NCI-H146 treated with DMSO at 0.1 percent for 48 hours (cell line): Measurements from ENCODE around the gene GPA33.
A peak's percentile ranks its signal among the peaks of the same experiment; 100 is the strongest.

ENCODE experiments used
- DNase-seq: peaks from one replicate; lab custom pipeline; 2025; ENCODE audit not compliant: unreplicated experiment; lab: John Stamatoyannopoulos, UW

GPA33 gene

DNA sequence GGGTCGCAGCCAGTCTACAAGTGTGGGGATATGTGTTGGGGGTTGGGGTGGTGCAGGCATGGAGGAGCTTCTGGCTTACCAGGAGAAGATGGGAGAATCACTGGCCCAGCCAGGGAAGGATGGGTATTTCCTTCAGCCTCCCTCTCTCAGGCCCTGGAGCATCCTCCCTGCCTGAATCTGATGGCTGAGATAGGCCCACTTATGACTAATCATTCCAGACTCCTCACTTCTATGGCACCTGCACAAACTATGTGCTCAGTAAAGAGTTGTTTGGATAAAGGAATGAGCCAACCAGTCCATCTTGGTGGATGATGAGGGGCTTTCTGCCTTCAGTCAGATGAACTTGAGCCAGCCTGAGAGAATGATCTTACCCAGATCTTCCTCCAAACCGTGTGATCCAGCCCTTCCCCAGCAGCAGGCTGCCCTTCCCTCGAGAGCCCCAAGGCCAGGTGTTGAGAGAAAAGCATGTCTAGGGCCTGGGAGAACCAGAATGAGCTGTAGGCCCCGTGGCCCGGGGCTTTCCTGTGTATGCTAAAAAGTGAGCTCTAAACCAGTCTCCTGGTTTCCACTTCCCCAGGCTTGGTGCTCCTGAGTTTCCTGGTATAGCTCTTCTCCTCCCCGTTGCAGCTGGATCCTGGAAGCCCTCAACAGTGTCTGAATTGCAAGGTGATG is 1.3 kb downstream of the GPA33 start:
- no peak for DNase-seq

DNA sequence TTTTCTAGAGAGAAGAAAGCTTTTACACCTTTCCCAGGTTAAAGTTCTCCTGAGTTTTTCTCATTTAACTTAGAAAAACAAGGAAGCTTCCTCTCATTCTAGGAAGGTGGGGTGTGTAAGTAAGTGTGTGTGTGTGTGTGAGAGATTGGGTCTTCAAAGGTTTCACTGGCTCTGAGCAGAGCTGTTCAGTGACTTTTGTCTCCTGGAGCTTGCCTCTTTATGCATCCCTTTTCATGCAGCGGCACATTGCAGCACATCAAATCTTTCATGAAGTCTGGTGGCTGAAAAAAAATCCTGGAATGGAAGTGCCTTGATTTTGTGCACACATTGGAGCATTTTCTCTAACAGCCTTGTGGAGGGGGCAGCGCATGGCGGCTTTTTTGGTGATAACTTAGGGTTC is 3.4 kb downstream of the GPA33 start:
- no peak for DNase-seq

DNA sequence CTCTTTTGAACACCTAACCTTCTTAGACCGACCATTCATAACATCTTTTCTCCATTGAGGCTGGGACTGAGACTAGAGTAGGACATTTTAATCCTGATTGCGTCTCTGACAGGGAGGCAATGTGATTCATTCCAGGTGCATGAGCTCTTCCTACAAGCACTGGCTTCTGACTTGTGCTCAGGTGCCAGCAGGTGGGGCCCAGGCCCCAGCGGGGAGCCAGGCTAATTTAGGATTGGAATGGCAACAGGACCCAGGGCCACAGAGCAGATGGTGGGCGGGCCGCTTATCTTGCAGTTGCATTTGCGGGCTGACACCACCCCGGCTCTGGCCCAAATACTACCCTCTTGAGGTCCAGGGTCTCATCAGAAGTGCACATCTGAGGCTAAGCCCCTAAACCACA is 4.1 kb downstream of the GPA33 start:
- peak; percentile 62 for DNase-seq

DNA sequence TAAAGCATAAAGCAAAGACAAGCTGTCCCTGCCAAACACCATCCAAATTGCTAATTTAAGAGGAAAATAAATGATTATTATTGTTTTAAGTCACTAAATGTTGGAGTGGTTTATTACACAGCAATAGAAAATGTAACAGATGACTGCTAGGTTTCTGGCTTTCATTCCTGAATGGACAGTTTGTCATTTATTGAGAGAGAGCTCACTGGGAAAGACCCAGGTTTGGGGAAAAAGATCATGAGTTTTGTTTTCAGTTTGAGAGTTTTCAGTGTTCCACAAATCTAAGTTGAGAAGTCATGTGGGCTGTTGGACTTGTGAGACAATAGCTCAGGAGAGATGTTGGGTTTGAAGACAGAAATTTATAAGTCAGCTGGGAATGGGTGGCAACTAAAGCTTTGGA is 5.4 kb downstream of the GPA33 start:
- DNase-seq: no peak

DNA sequence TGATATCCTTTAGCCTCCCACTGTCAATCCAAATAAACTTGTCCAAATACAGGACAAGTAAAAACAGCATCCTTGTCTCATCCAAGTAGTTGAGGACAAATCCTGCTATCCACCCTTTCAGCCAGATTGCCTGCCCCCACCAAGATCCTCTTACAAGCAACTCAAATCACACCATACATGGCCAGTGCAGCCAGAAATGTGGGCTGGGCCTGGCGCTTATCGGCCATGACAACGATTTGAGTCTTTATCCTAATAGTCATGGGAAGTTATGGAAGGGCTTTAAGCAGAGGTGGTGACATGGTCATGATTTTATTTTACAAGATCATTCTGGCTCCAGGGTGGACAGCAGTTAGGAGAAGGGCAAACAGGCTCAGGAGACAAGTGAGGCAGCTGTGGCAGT is 6.3 kb downstream of the GPA33 start:
- DNase-seq: no peak

DNA sequence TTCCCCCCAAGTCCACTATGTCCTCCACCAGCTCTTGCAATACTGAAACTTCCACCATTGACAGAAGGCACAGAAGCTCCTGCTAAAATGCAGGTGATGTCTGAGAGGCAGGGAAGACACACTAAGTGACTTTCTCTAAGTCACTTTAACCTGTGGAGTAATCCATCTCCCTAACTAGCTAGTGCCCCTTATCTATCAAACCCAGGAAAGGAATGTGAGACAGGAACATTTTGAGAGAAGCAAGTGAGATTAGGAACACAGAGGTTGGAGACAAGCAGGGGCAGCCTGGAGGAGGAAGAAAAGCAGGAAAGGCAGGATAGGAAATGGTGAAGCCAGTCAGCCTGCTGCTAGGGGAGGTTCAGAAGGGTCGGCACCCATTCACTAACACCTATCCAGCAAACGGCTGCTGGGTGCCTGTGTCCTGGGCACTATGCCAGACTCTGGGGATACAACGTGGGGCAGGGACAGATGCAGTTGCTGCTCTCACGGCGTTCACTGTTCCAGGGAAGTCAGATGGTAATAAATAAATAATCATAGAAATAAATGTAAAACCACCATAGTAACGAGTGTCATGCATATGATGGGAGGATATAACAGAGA is 7.0 kb downstream of the GPA33 start:
- DNase-seq: no peak

DNA sequence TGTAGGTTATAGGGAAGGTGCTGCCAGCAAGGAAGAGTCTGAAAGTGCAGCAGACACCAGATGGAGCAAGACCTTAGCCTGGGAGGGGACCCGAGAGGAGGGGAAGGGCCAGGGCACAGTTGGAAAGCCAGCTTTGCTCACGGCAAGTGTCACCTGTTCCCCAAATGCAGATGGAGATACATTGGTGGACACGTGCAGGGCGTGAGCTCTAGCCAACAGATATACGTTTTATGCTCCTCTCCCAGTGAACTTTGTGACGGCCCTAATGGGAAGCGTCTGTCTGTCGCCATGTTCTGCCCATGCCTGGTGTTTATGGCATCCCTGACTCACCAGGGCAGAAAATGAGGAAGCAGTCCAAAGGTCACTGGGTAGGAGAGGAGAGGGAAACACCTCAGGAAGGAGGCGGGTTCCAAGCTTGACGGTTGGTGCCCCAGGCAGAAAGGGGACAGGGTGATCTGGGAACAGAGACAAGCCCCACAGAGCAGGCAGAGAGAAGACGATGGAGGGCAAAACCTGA is 7.6 kb downstream of the GPA33 start:
- DNase-seq: peak; percentile 40

DNA sequence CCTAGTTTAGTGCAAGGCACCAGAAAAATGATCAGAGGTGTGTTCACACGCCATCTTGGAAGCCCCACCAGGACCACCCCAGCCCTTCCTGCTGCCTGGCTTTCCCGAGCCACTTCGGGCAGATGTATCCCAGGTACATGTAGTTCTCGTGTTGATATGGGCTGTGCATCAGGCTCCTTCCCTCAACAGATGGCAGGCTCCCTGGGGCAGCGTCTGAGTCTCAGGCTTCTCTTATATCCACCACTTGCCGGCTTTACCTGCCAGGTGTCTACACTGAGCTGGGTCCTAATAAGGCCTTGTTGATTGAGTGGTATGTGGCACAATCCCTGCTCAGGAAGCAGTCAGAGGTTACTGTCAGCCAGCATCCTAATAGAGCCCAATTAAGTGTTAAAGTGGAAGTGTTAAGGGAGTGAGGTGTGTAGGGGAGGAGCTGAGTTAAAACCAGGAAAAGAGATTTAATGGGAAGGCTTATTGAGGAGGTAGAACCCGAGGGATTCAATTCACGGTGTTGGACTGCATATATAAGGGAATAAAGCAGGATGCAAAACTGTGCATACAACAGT is 8.5 kb downstream of the GPA33 start:
- peak; percentile 32 for DNase-seq

DNA sequence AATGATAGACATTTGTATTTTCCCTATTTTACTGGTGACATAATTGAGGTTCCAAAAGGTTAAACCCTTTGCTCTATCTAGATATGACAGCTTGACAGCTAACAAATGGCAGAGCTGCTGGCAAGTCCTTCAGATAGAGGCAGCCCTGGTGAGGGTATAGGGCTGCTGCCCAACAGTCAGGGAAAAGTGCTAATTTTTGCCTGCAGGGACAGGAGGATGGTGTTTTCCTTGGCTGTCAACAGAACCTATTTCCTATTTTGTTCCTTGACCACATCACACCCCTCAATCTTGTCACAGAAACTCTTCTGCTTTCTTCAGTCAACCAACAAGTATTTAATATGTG is 12.3 kb downstream of the GPA33 start:
- DNase-seq: no peak

DNA sequence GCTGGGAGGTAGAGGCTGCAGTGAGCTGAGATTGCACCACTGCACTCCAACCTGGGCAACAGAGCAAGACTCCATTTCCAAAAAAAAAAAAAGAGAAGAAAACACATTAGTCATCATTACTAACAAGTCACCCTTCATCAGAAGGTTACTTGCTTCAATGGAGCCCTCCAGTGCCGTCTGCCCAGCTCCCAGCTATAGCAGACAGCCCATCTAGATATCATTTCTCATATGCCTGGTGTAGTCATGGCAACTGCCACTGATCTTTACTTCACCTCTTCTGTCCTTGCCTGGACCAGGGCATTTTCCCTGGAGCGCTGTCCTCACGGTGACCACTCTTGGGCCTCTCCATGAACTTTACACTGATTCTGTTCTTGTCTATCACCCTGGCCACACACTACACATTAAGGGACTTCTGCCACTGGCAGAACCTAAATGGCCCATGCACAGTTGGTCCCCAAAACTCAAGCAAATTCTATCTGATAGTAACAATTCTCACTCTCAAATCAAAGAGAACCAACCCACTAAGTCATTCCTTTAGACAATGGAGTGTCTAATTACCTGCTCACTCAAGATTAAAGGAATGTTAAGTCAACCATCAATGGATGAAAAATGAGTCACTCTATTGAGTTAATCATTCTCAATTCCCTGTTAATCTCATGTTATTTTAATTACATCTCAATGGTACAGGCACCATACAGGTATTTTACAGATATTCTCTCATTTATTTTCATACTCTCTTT is 12.9 kb downstream of the GPA33 start:
- no peak for DNase-seq

DNA sequence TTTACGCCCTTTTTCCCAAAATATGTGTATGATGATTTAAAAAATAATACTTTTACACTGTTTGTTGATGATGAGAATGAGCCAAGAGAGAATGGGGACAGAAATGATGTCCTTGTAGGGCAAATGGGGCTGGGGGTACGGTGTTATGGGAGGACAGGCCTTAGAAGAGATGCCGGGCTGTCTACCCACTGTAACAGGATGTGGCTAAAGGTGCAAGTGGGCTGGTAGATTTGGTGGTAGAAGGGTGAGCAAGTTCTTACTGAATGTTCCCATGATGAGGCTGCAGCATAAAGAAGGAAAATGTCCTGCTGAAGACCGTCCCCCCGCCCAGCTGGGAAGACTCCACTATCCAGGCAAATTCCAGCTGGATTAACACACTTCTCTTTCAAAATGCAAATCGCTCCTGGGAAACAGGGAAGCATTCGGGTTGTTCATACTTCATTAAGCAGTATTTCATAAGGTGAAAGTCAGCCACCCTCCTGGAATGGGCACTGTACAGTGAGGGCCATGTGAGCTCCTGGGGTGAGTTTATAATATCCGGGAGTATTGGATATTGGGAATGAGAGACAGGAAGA is 14.0 kb downstream of the GPA33 start:
- DNase-seq: no peak

DNA sequence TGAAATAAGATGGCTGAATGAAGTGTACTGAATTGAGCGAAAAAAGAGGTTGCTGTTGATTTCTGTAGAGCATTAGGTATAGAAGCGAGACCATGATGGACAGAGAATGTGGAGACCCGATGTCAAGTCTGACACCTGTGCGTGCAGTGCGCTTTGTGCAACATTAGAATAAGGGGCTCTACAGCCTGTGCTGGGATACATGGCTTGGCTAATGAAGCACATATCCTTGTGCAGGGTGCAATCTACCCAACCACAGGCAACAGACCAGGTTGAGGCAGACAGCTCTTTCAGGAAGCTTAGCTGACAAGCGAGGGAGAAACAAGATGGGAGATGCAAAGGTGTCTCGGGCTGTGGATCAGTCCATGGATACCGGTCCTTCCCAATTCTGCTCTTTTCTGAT is 18.9 kb downstream of the GPA33 start:
- no peak for DNase-seq

DNA sequence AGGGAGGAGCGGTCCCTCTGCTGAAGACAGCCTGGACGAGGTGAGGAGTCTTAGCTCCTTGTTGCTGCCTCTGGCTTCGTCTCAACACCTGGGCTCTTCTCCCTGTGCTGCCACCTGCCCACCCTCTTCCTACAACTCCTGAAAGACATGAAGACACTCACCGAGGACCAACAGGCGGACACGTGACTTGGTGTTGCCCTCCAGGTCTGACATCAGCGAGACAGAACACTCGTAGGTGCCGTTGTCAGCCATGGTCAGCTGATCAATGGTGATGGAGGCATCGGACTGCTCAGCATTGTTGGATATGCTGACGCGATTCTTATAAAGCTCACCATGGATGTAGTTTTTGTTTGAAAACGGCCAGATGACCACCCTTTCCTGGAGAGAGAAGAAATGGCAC is 21.4 kb downstream of the GPA33 start:
- DNase-seq: no peak

DNA sequence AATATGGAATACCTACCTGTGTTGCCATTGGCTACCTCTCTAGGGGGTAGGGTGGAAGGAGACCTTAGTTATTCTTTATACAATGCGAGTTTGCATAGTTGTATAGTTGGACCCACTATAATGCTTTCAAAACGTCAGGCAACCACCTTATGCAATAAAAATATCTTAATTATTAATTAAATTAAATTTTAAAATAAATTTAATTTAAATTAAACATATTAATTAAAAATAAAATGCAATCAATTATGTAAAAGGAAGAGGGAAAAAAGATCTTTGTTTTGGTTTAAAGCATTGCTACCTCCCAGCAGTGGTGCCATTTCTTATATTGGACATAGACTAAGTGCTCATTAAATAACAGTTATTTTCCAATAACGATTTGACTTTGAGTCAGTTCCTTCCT is 22.3 kb downstream of the GPA33 start:
- no peak for DNase-seq

DNA sequence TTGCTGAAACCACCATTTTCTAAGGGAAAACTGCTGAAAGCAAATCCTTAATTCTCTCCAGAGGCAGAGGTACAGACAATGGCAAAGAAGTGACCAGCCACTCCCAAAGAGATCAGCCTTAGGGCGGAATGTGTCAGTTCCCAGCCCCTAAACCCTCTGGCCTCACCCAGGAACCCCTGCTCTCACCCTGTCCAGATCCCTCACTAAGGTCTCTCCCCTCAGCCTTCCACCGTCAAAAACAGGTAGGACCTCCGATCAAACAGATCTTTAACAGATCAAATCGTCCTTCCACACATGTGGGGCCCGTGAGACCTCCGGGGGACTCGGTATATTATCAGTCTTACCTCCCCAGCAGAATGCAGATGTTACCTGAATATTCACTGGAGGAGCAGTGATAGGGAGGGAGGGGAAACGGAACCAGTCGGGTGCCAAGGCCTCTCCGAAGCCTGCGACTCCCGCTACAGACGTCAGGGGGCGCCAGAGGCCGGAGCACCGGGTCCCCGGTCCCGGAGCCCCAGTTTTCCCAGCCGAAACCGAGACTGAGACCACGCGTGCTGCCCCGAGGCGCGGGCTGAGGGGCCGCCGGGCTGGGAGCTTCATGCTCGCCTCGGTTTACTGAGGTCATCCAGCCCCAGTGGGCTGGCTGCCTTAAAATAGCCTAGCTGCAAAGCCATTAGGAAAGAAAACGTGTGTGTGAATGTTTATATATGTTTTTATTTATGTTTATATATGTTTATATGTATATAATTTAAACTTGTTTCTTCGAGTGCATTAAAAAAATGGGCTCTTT is 23.6 kb downstream of the GPA33 start:
- peak; percentile 51 for DNase-seq

DNA sequence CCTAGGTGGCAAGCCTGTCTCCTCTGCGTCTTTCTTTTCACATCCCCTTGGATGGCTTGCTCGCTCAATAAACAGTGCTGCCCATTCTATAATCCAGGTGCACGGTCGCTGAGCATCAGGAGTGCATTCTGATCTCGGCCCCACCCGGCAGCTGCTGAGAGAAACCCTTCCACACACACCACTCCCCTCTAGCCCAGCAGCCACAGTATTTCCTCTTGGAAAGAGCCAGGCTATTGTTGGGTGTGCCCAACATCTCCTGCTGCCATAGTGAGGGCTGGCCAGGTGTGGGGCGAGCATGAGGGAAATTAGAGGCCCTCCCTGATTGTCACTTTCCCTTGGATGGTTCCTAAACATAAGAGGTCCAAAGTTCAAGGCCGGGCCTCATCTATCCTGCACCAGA is 24.7 kb downstream of the GPA33 start:
- DNase-seq: peak; percentile 40

DNA sequence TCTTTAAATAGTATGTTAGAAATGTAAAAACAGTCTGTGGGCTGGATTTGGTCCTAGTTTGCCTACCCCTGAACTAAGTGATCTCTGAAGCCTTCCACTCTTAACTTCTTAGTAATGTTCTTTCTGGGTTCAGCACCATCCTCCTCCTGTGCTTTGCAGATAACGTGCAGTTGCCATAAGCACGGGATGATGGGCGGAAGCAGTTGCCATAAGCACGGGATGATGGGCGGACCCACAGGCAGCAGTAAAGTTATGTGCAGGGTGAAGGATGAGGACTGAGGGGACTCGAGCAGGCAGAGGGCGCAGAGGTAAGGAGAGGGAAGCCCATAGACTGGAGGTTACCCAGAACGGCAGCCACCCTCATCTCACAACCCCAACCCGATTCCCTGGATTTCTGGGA is 25.6 kb downstream of the GPA33 start:
- no peak for DNase-seq

DNA sequence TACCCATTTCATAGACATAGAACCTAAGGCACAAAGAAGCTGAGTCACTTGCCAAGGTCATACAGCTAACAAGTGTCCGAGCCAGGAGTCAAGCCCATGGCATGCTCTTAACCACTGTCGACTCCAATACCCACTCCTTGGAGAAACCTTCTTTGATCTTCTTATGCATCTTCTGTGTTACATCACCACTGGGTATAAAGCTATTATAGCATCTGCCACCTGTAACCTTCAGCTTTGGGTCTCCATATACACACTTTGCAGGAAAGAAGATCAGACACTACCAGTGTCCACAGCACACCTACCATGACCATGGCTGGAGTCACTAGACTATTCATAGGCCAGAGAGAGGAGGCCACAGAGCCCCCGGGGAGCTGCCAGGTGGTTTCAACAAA is 29.1 kb downstream of the GPA33 start:
- DNase-seq: no peak

DNA sequence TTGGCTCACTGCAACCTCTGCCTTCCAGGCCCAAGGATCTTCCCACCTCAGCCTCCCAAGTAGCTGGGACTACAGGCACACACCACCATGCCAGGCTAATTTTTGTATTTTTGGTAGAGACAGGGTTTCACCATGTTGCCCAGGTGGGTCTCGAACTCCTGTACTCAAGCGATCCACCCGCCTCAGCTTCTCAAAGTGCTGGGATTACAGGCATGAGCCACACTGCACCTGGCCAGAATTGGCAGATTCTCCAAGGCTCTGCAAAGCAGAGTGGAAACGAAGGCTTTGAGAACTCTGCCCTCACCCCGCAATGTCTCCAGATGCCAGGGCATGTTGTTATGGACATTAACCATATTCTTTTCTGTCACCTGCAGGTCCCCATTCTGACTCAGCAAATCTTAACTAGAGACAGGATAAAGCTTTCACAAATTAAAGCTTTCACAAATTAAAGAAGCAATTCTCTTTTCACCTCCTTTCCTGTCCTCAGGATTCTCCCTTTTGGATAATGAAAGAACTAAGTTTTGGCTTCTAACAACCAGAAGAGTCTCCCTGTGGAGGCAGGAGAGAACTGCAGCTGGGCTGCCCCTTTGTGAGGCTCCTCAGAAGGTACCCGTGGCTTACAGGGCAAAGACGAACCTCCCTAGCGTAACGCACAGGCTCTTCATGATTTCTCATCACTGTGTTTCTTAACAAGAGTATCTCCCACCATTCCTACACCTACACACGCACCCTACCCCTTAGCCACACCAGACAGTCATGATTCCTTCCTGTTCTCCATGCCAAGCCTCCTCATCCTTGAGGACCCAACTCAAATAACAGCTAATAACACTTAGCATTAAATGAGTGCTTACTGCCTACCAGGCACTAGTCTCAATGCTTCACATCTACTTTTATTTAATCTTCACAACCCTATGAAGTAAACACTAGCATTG is 29.8 kb downstream of the GPA33 start:
- no peak for DNase-seq

DNA sequence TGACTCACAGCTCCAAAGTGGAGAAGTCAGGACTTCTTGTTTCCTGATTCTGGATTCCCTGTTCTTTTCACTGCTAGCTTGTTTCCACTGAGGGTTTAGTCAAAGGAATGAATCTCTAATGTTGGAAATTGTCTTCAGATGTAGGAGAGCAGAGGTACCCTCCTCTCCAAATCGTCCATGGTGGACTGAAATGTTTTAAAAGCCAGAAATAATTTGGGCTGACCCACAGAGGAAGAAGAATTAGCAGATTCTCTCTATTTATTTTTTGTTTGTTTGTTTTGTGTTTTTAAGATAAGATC is 30.4 kb downstream of the GPA33 start:
- no peak for DNase-seq
